Glutamatergic neuron (in vitro differentiated cells): Measurements from ENCODE around the gene MRC2. TPM values are rescaled to one million over a fixed set of nuclear protein-coding genes. Genes with fewer than 3 reads are reported as not detected.

ENCODE experiments used
- DNase-seq: peaks from one replicate; pipeline ENCODE4 v3.0.0; 2022
- H3K27ac Mint-ChIP-seq: one replicate; pipeline ENCODE4 v1.8.0; 2020; ENCODE audit warnings: mild to moderate bottlenecking, mixed read lengths, inconsistent platforms; ENCODE audit not compliant: unreplicated experiment
- H3K27me3 Mint-ChIP-seq: one replicate; pipeline ENCODE4 v1.8.0; 2020; ENCODE audit warnings: mild to moderate bottlenecking, moderate library complexity, mixed read lengths, inconsistent platforms; ENCODE audit not compliant: unreplicated experiment
- H3K36me3 Mint-ChIP-seq: one replicate; pipeline ENCODE4 v1.8.0; 2020; ENCODE audit warnings: mild to moderate bottlenecking, mixed read lengths, inconsistent platforms; ENCODE audit not compliant: unreplicated experiment
- H3K4me1 Mint-ChIP-seq: one replicate; pipeline ENCODE4 v1.8.0; 2020; ENCODE audit warnings: mild to moderate bottlenecking, low read depth, mixed read lengths, inconsistent platforms; ENCODE audit not compliant: unreplicated experiment
- H3K4me3 Mint-ChIP-seq: one replicate; pipeline ENCODE4 v1.8.0; 2020; ENCODE audit warnings: mild to moderate bottlenecking, mixed read lengths, inconsistent platforms; ENCODE audit not compliant: unreplicated experiment
- H3K9me3 Mint-ChIP-seq: one replicate; pipeline ENCODE4 v1.8.0; 2020; ENCODE audit warnings: mild to moderate bottlenecking, moderate library complexity, mixed read lengths, inconsistent platforms; ENCODE audit not compliant: unreplicated experiment
- CTCF ChIP-seq: fragments of 200-600 bp; sonication (generic); IDR thresholded peaks from one replicate; pipeline ENCODE4 v1.5.0; 2021; ENCODE audit not compliant: partially characterized antibody, unreplicated experiment
- total RNA-seq: library from RNA; stranded (reverse); fragmentation: NEBNext Ultra II Directional; extraction: Animal tissue kit (Norgen Biotek cat#: 25700); gene quantifications from one replicate; pipeline ENCODE4 v1.2.1, GENCODE V29; 2021; ENCODE audit not compliant: unreplicated experiment

Gene MRC2
- total RNA-seq, 1 donor from 2014 or later: 24.0 TPM

- DNase-seq: no peak
- Mint-ChIP-seq H3K4me1 (peaks cover 9% of the 10 kb centered on the region), H3K27ac (no peak overlapping the region), H3K9me3 (no peaks in the 10 kb centered on the region), H3K36me3 (no peaks in the 10 kb centered on the region), H3K4me3 (no peak overlapping the region), H3K27me3 (peaks cover 6% of the 10 kb centered on the region)
- TF ChIP-seq CTCF: no peak
Observed at GRCh38 chr17:62700964-62701705, 73.7 kb downstream of the MRC2 start.

DNA sequence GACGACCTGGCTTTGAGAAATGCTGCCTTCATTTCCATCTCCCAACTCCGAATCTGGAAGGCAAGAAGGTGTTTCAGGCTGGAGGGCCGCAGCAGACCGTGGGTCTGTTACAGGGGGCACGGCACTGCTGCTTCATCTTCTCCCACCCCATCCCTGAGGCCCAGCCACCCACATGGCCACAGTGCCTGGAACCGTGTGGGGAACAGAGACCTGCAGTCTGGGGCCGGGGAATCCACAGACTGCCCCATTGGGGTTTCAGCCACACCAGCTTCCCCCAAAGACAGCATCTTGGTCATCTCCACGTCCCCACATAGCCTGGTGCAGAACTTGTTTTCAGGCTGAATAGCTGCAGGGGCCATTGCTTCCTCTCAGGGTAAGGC is 74.2 kb downstream of the MRC2 start:
- H3K4me3 Mint-ChIP-seq: no peak overlapping the region
- H3K9me3 Mint-ChIP-seq: no peaks in the 10 kb centered on the region
- H3K4me1 Mint-ChIP-seq: peaks cover 9% of the 10 kb centered on the region
- no peak for DNase-seq
- H3K27ac Mint-ChIP-seq: no peak overlapping the region
- H3K36me3 Mint-ChIP-seq: no peaks in the 10 kb centered on the region
- no peak for TF ChIP-seq CTCF
- peaks cover 6% of the 10 kb centered on the region for H3K27me3 Mint-ChIP-seq

DNA sequence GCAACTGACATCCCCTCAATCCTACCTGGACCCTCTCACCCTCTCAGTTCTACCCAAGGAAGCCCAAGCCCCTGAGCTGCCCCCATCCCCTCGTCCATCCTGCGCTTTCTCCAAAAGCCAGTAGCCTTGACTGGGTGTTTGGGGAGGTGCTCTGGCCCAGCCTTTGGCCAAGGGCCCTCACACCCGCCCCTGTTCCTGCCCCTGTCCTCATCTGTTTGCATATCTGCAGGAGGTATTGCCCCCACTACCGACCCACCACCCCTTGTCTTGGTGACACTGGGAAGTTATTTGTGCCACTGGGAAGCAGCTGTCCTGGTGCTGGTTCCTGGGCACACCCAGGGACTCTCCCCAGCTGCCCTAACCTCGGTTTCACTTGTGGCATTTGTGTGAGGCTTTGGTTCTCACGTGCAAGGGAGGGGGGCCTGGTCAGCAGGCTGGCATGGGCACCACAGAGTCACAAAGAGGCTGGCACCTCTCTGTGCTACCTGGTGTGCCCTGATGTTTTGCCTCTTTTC is 75.3 kb downstream of the MRC2 start:
- no peak for DNase-seq
- Mint-ChIP-seq H3K4me3 (no peak overlapping the region), H3K27me3 (peaks cover 8% of the 10 kb centered on the region), H3K36me3 (peaks cover 8% of the 10 kb centered on the region), H3K9me3 (peaks cover 2% of the 10 kb centered on the region), H3K4me1 (peaks cover 9% of the 10 kb centered on the region), H3K27ac (no peak overlapping the region)
- TF ChIP-seq CTCF: no peak

DNA sequence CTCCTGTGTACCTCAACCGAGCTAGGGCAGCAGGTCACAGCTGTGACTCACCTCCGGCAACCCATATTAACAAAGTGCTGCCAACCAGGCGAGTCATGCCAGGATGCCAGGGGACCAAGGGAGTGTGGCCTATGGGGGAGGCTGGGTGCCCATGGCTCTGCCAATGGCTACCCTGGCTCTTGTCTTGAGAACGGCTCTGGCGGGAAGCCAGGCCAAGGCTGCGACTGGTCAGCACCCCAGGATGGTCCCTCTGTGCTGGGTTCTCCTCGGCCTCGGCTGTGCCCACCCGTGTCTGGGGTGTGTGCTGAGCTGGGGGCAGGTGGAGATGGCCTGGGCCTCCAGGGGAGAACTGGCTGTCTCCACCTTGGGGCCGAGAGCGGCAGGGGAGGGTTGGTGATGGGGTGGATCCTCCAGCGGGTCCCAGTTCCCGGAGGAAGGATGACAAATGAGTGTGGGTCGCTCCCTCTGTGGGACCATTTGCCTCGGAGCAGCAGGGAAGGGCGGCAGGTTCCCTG is 75.8 kb downstream of the MRC2 start:
- no peak for TF ChIP-seq CTCF
- Mint-ChIP-seq H3K27me3 (peaks cover 8% of the 10 kb centered on the region), H3K36me3 (peaks cover 8% of the 10 kb centered on the region), H3K27ac (no peak overlapping the region), H3K9me3 (peaks cover 2% of the 10 kb centered on the region), H3K4me1 (peaks cover 9% of the 10 kb centered on the region), H3K4me3 (peak overlapping the region; percentile 38)
- DNase-seq: no peak

DNA sequence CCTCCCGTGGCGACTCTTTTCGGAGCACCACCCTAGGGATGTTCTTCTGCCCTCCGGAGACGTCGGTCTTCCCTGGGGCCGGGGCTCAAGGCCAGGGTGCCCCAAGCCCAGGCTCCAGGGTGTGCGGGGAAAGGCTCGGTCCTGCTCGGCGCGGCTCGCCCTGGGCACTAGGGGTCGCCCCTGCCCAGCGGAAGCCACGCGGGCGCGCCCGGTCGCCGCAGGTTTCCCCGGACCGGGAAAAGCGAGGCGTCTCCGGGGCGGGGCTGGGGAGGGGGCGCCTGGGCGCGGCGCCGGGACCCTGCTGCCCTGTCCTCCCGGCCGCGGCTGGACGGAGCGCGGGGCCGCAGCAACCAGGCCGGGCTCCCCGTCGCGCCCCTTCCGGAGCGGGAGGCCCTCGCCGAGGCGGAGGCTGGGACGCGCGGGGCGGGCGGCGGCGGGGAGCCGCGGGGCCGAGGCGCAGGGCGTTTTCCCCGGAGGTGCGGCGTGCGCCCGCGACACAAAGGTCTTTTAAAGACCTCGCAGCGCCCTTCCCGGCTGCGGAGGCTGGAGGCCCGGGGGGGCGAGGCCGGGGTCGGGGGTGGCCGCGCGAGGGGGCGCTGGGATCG is 76.4 kb downstream of the MRC2 start:
- H3K4me3 Mint-ChIP-seq: peak overlapping the region; percentile 38
- peak; percentile 93 for DNase-seq
- H3K36me3 Mint-ChIP-seq: peaks cover 13% of the 10 kb centered on the region
- peaks cover 8% of the 10 kb centered on the region for H3K27me3 Mint-ChIP-seq
- H3K27ac Mint-ChIP-seq: no peak overlapping the region
- peak; percentile 84 for TF ChIP-seq CTCF
- H3K9me3 Mint-ChIP-seq: peaks cover 2% of the 10 kb centered on the region
- H3K4me1 Mint-ChIP-seq: peaks cover 9% of the 10 kb centered on the region
